LNCaP clone FGC (cell line): ENCODE results near the gene OTULINL.

Experiments
- DNase-seq: peaks from one replicate; pipeline ENCODE4 v3.0.0-alpha.2; 2011; ENCODE audit warnings: low read depth
- H3K4me3 ChIP-seq: 2 replicates; pipeline ENCODE4 v1.5.1; 2011; ENCODE audit warnings: mild to moderate bottlenecking, low read depth, low read length, control low read depth
- CTCF ChIP-seq: IDR thresholded peaks from 2 replicates; pipeline ENCODE4 v1.5.1; 2012; ENCODE audit warnings: mild to moderate bottlenecking; ENCODE audit not compliant: control insufficient read depth, insufficient read depth; ENCODE audit errors: extremely low read depth

OTULINL gene

GRCh38 chr5:14595891-14596290 lies 14.3 kb downstream of the OTULINL start:
- no peak overlapping the region for H3K4me3 ChIP-seq
- no peak for DNase-seq
- TF ChIP-seq CTCF: no peak

GRCh38 chr5:14597080-14597479 lies 15.5 kb downstream of the OTULINL start:
- DNase-seq: no peak
- no peak overlapping the region for H3K4me3 ChIP-seq
- TF ChIP-seq CTCF: no peak

GRCh38 chr5:14598225-14598624 lies 16.6 kb downstream of the OTULINL start:
- no peak for DNase-seq
- TF ChIP-seq CTCF: no peak
- no peak overlapping the region for H3K4me3 ChIP-seq

GRCh38 chr5:14599476-14600127 lies 18.0 kb downstream of the OTULINL start:
- TF ChIP-seq CTCF: no peak
- no peak for DNase-seq
- H3K4me3 ChIP-seq: no peak overlapping the region

- no peak for DNase-seq
- no peak for TF ChIP-seq CTCF
- no peak overlapping the region for H3K4me3 ChIP-seq
These were observed 19.3 kb downstream of the OTULINL start for GRCh38 chr5:14600846-14601245.

GRCh38 chr5:14603141-14603540 lies 21.5 kb downstream of the OTULINL start:
- H3K4me3 ChIP-seq: no peak overlapping the region
- DNase-seq: no peak
- no peak for TF ChIP-seq CTCF

GRCh38 chr5:14607104-14607503 lies 25.5 kb downstream of the OTULINL start:
- no peak for TF ChIP-seq CTCF
- no peak for DNase-seq
- no peak overlapping the region for H3K4me3 ChIP-seq
